H1 (cell line): Measurements from ENCODE around the gene UBASH3B.

ENCODE experiments used
- CHD1 ChIP-seq: IDR thresholded peaks from 2 replicates; pipeline ENCODE4 v1.6.1; 2012; ENCODE audit warnings: low read depth, low read length, improper control_type of control experiment
- CTCF ChIP-seq, 3 experiments: IDR thresholded peaks; 1 replicate in 2 of 3; 2 replicates in 1 of 3; pipeline versions ENCODE4 v1.5.1 to v1.6.1; 2011; ENCODE audit warnings: low read length in 3 of 3, mild to moderate bottlenecking in 3 of 3, inconsistent platforms in 2 of 3, low read depth in 1 of 3, moderate library complexity in 1 of 3; ENCODE audit not compliant: insufficient read depth in 1 of 3; ENCODE audit errors: control extremely low read depth in 1 of 3
- EZH2 ChIP-seq: fragments of 200-600 bp; sonication (generic); IDR thresholded peaks from 2 replicates; pipeline ENCODE4 v1.7.1; 2012; ENCODE audit warnings: low read depth, mild to moderate bottlenecking, moderate library complexity, low read length, inconsistent platforms; ENCODE audit not compliant: severe bottlenecking
- GABPA ChIP-seq: IDR thresholded peaks from 2 replicates; pipeline ENCODE4 v1.6.1; 2011; ENCODE audit warnings: mild to moderate bottlenecking, low read length, moderate library complexity, borderline replicate concordance; ENCODE audit not compliant: insufficient read depth
- HDAC2 ChIP-seq, 2 experiments: fragments of 300-600 bp in 1 of 2; sonication (generic) in 1 of 2; IDR thresholded peaks; 2 replicates each; pipeline ENCODE4 v1.6.1; 2011 to 2012; ENCODE audit warnings: low read depth in 2 of 2, low read length in 2 of 2, mild to moderate bottlenecking in 2 of 2, moderate library complexity in 2 of 2, borderline replicate concordance in 1 of 2, inconsistent platforms in 1 of 2
- MAX ChIP-seq: IDR thresholded peaks from 2 replicates; pipeline ENCODE4 v1.6.1; 2012; ENCODE audit warnings: inconsistent platforms
- POLR2A ChIP-seq, 2 experiments: IDR thresholded peaks; 1 replicate in 1 of 2; 2 replicates in 1 of 2; pipeline ENCODE4 v1.6.1; 2011; ENCODE audit warnings: low read depth in 2 of 2, low read length in 2 of 2, mild to moderate bottlenecking in 2 of 2; ENCODE audit errors: control extremely low read depth in 1 of 2
- POLR2AphosphoS5 ChIP-seq: IDR thresholded peaks from 2 replicates; pipeline ENCODE4 v1.6.1; 2011; ENCODE audit warnings: low read depth, low read length
- ZNF274 ChIP-seq: IDR thresholded peaks from 2 replicates; pipeline ENCODE4 v1.7.0; 2012; ENCODE audit warnings: low read length, borderline replicate concordance; ENCODE audit errors: extremely low read depth

- TF ChIP-seq HDAC2 (IDR thresholded peaks at IDR 0.05; ENCODE audit: borderline replicate concordance in 1 of 2, low read depth in 2 of 2, low read length in 2 of 2): no peak
- TF ChIP-seq CTCF (IDR thresholded peaks at IDR 0.05; ENCODE audit: control extremely low read depth in 1 of 3, insufficient read depth in 1 of 3, low read depth in 1 of 3, low read length in 3 of 3): no peak
- TF ChIP-seq EZH2: no peak
- no peak for TF ChIP-seq POLR2AphosphoS5
- TF ChIP-seq CHD1: no peak
- no peak for TF ChIP-seq MAX
- TF ChIP-seq ZNF274: no peak
- no peak for TF ChIP-seq POLR2A (IDR thresholded peaks at IDR 0.05; ENCODE audit: control extremely low read depth in 1 of 2, low read depth in 2 of 2, low read length in 2 of 2)
- TF ChIP-seq GABPA: no peak
Measured at GRCh38 chr11:122653916-122654585, 1.5 kb upstream of the UBASH3B start.
